Activated B cell treated with CpG ODN at 0.5 μM for 24 hours (primary cell): ENCODE measurements around the gene NUDT21. TPM values are rescaled to one million over a fixed set of nuclear protein-coding genes. Genes with fewer than 3 reads are reported as not detected.
A peak's percentile ranks its signal among the peaks of the same experiment; 100 is the strongest.

Experiments used
- ATAC-seq: fragments of 200-7000 bp; cut with Tn5 transposase; one replicate; pipeline ENCODE4 v1.10.0; 2021; ENCODE audit warnings: low read depth, mild to moderate bottlenecking, moderate library complexity
- CTCF ChIA-PET: fragments of 350-600 bp; sonication (Branson Sonifier 250); formaldehyde crosslinking; loops from one replicate; lab custom pipeline; 2021; ENCODE audit warnings: antibody characterized with exemption; lab: Charles Lee
- POLR2A ChIA-PET: fragments of 350-600 bp; sonication (Branson Sonifier 250); formaldehyde crosslinking; loops from one replicate; lab custom pipeline; 2021; ENCODE audit warnings: antibody characterized with exemption; lab: Charles Lee
- DNase-seq: peaks from one replicate; pipeline ENCODE4 v3.0.0; 2022
- H3K27ac Mint-ChIP-seq: one replicate; pipeline ENCODE4 v1.8.0; 2020; ENCODE audit warnings: mixed read lengths
- H3K27me3 Mint-ChIP-seq: one replicate; pipeline ENCODE4 v1.8.0; 2021; ENCODE audit warnings: mixed read lengths
- H3K36me3 Mint-ChIP-seq: one replicate; pipeline ENCODE4 v1.8.0; 2021; ENCODE audit warnings: low read depth, mixed read lengths
- H3K4me1 Mint-ChIP-seq: one replicate; pipeline ENCODE4 v1.8.0; 2021; ENCODE audit warnings: mixed read lengths
- H3K4me3 Mint-ChIP-seq: one replicate; pipeline ENCODE4 v1.8.0; 2020; ENCODE audit warnings: mild to moderate bottlenecking, mixed read lengths
- H3K9me3 Mint-ChIP-seq: one replicate; pipeline ENCODE4 v1.8.0; 2020; ENCODE audit warnings: mixed read lengths
- intact Hi-C: fragments of 100-400 bp; cut with micrococcal nuclease; formaldehyde crosslinking; loops from one replicate; pipeline ENCODE4 v1.15.1; 2024
- total RNA-seq: library from RNA; stranded (reverse); gene quantifications from 2 replicates; pipeline ENCODE4 v1.2.3, GENCODE V29; 2022
- TF ChIP-seq, protein P1 (sequence below): fragments of 200-600 bp; IDR thresholded peaks from one replicate; pipeline ENCODE4 v1.8.0; 2022; ENCODE audit warnings: antibody characterized with exemption, mild to moderate bottlenecking

NUDT21 gene
- total RNA-seq, 1 donor from 2014 or later: 111 TPM

GRCh38 chr16:56417138-56417537 lies 34.0 kb downstream of the NUDT21 start:
- Mint-ChIP-seq H3K4me3 (no peak overlapping the region), H3K27me3 (no peaks in the 10 kb centered on the region), H3K9me3 (no peaks in the 10 kb centered on the region), H3K4me1 (peaks cover 72% of the 10 kb centered on the region), H3K36me3 (peaks cover 37% of the 10 kb centered on the region), H3K27ac (no peak overlapping the region)
- intact Hi-C loops: no loop called here
- POLR2A ChIA-PET: interaction anchor here (0.7 kb wide), 2 partner anchors 12 to 1298 kb away, joined by 3 to 4 read pairs; no protein-coding TSS in a partner anchor
- TF ChIP-seq, protein P1, sequence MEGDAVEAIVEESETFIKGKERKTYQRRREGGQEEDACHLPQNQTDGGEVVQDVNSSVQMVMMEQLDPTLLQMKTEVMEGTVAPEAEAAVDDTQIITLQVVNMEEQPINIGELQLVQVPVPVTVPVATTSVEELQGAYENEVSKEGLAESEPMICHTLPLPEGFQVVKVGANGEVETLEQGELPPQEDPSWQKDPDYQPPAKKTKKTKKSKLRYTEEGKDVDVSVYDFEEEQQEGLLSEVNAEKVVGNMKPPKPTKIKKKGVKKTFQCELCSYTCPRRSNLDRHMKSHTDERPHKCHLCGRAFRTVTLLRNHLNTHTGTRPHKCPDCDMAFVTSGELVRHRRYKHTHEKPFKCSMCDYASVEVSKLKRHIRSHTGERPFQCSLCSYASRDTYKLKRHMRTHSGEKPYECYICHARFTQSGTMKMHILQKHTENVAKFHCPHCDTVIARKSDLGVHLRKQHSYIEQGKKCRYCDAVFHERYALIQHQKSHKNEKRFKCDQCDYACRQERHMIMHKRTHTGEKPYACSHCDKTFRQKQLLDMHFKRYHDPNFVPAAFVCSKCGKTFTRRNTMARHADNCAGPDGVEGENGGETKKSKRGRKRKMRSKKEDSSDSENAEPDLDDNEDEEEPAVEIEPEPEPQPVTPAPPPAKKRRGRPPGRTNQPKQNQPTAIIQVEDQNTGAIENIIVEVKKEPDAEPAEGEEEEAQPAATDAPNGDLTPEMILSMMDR: no peak
- no peak for ATAC-seq
- no peak for DNase-seq
- CTCF ChIA-PET: no interaction called here

GRCh38 chr16:56415875-56416274 lies 35.3 kb downstream of the NUDT21 start:
- TF ChIP-seq, protein P1: no peak
- ChIA-PET CTCF (no interaction called here), POLR2A (no interaction called here)
- Mint-ChIP-seq H3K4me3 (peak overlapping the region; percentile 58), H3K9me3 (no peaks in the 10 kb centered on the region), H3K27ac (peak overlapping the region; percentile 67), H3K27me3 (no peaks in the 10 kb centered on the region), H3K36me3 (peaks cover 49% of the 10 kb centered on the region), H3K4me1 (peaks cover 60% of the 10 kb centered on the region)
- DNase-seq (no peak), ATAC-seq (peak; percentile 37)
- intact Hi-C loops: no loop called here

DNA sequence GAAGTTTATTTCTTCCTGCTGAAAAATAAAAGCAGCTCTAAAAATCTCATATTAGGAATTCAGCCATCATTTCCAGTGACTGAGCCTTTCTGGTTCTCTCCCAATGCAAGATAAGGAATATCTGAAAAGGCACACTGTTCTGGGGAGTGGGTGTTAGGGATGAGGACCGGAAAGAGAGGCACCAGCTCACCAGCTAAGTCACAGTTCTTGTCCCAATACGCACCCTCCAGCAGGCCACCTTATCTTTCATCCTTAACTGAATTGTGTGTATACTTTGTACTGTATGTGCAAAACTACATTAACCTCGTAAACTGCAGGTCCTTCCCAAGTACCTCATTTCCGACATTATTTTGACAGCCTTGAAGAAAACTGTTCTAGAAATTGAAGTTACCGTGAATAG lies 36.8 kb downstream of the NUDT21 start:
- CTCF ChIA-PET: no interaction called here

GRCh38 chr16:56413381-56413780 lies 37.8 kb downstream of the NUDT21 start:
- intact Hi-C loops: no loop called here
- POLR2A ChIA-PET: interaction anchor here (1.8 kb wide), 1 partner anchor 10 kb away, joined by 4 read pairs; no protein-coding TSS in a partner anchor
- ATAC-seq (no peak), DNase-seq (no peak)
- Mint-ChIP-seq H3K36me3 (peaks cover 64% of the 10 kb centered on the region), H3K4me1 (peaks cover 37% of the 10 kb centered on the region), H3K9me3 (no peaks in the 10 kb centered on the region), H3K4me3 (no peak overlapping the region), H3K27ac (peak overlapping the region; percentile 41), H3K27me3 (no peaks in the 10 kb centered on the region)
- CTCF ChIA-PET: no interaction called here
- TF ChIP-seq, protein P1: no peak

More for the DNA sequence above, 36.8 kb downstream of the NUDT21 start:
- no peaks in the 10 kb centered on the region for H3K9me3 Mint-ChIP-seq
- H3K27me3 Mint-ChIP-seq: no peaks in the 10 kb centered on the region
- TF ChIP-seq, protein P1: no peak
- H3K4me3 Mint-ChIP-seq: no peak overlapping the region
- H3K36me3 Mint-ChIP-seq: peaks cover 57% of the 10 kb centered on the region
- intact Hi-C loops: no loop called here
- POLR2A ChIA-PET: interaction anchor here (1.6 to 1.8 kb wide), 2 partner anchors 9 to 37 kb away, joined by 3 to 4 read pairs; partner anchors contain the start of genes NUDT21 and OGFOD1
- H3K27ac Mint-ChIP-seq: peak overlapping the region; percentile 32
- DNase-seq (no peak), ATAC-seq (no peak)
- peaks cover 46% of the 10 kb centered on the region for H3K4me1 Mint-ChIP-seq

DNA sequence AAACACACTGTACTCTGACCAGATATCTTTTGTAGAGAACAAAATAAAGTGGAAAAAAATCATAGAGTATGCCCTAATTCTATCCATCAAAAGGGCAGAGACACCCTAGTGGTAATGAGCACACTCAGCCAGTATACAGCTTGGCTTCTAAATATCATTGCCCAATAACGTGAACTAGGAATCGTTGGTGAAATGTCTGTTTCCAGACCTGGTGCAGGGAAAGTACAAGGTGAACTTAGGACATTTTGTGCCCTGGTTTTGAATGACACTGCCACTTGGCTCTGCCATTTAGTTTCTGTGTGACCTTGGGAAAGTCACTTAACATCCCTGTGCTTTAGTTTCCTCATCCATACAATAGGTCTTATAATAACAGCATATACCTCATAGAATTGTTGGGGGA lies 39.5 kb downstream of the NUDT21 start:
- ChIA-PET CTCF (no interaction called here), POLR2A (no interaction called here)
- Mint-ChIP-seq H3K9me3 (no peaks in the 10 kb centered on the region), H3K36me3 (peaks cover 71% of the 10 kb centered on the region), H3K27ac (no peak overlapping the region), H3K4me1 (peaks cover 26% of the 10 kb centered on the region), H3K4me3 (no peak overlapping the region), H3K27me3 (no peaks in the 10 kb centered on the region)
- TF ChIP-seq, protein P1: no peak
- intact Hi-C loops: no loop called here
- DNase-seq (no peak), ATAC-seq (no peak)
